Fibroblast of skin of left quadriceps (primary cell): ENCODE measurements around the gene ZNF213.

Experiments used
- DNase-seq, 2 experiments: peaks; one replicate each; pipeline ENCODE4 v3.0.0-alpha.2; 2013; ENCODE audit warnings: low read depth in 2 of 2

The ZNF213 gene

DNA sequence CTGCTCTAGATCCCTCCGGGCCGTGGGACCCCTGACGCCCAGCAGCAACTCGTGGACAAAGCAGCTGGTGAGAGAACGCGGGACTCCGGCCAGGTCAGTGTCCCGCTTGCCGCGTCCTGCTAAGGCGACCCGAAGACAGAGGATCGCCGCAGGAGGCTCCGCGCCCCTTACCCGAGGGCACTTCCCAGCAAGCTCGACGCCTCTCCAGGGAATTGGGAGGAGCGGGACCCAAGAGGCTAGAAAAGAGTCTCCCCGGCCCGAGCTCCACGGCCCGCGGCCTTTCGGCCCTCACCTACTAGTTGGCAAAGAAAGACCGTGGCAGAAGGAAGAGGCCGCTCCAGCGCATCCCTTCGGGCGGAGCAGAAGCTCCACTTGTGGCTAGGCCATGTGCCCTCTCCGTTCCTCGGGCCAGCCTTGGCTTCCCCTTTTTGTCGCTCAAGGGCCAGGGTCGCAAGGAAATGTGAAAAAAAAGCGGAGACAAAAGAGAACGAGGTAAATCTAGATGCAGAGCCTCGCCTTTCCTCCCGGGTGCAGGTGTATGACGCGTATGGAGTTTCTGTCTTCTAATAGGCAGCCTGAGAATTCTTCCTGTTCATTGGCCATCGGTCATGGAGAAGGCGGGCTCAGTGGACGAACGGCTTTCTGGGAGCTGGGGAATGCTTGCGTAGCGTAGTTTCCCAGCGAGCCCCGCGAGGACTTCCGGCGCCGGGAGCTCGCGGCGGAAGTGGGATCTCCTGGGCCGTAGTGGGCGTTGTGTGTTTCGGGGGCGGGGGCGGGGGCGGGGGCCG lies at the start of gene ZNF213:
TSS of gene ZNF213 (plus strand) at position 692 of the 788 bp plus-strand sequence. CDS start 2,252 bp downstream, outside the sequence.
- peak; percentile 94 to 95 for DNase-seq

GRCh38 chr16:3085868-3086595 lies 48.8 kb upstream of the ZNF213 start:
- no peak for DNase-seq

GRCh38 chr16:3086596-3087242 lies 48.1 kb upstream of the ZNF213 start:
- no peak for DNase-seq

GRCh38 chr16:3087243-3088235 lies 47.3 kb upstream of the ZNF213 start:
- DNase-seq, result no peak

DNA sequence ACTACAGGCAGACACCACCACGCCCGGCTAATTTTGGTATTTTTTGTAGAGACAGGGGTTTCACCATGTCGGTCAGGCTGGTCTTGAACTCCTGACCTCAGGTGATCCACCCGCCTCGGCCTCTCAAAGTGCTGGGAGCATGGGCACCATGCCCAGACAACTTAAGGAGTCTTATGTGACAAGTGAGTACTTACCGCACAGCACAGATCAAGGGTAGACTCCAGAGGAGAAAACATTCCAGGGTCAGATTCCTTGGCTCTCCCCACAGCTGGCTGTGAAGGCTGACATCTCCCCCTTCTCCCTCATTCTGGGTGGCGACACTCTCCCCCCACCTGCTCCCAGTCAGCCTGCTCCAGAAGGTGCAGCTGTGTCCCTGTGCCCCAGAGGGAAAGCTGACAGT lies 46.4 kb upstream of the ZNF213 start:
- no peak for DNase-seq

GRCh38 chr16:3088925-3089716 lies 45.7 kb upstream of the ZNF213 start:
- no peak for DNase-seq

DNA sequence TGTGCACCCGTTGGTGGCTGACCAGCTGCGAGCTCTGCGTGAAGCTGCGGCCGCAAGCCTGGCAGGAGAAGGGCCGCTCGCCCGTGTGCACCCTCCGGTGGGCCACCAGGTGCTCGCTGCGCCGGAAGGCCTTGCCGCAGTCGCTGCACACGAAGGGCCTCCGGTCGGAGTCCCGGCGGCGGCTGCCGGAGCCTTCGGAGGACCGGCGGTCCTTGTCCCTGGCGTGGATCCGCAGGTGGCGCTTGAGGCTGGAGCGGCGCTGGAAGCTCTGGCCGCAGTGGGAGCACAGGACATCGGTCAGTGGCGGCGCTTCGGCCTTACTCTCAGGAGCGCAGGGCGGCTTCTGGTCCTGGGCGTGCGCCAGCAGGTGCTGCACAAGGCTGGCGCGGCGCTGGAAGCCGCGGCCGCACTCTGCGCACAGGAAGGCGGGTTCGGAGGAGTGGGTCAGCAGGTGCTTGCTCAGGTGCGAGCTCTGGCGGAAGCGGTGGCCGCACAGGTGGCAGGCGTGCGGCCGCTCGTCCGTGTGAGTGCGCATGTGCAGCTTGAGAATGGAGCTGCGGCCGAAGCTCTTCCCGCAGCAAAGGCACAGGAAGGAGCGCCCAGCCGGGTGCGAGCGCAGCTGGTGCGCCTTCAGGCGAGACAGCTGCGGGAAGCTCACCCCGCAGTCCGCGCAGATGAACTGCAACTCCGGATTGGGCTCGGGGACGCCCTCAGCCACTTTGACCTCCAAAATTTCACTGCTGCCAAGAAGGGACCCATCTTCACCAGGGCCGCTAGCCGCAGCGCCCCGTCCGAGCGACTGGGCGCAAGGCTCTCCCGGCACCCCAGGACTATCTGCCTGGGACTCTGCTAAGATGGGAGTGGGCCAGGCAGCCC lies 44.9 kb upstream of the ZNF213 start:
- DNase-seq, result no peak

DNA sequence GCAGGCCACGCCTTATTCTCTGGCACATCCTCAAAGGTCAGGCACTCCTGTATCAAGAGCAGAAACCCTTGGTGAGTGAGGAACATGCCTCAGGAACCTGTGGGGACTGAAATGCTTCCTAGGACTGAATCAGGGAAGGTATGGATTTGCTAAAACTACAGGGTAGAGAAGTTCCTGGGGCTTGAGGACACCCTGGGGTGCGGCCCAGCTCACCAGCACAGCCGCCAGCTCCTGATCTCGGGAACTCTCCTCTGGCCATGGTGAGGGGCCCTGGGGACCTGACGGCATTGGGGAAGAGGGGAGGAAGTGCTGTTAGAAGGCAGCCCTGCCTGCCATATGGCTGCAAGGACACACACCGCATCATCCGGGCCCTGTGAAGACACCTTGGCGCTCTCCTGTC lies 43.3 kb upstream of the ZNF213 start:
- no peak for DNase-seq

GRCh38 chr16:3092501-3092941 lies 42.3 kb upstream of the ZNF213 start:
- no peak for DNase-seq

GRCh38 chr16:3094289-3095027 lies 40.4 kb upstream of the ZNF213 start:
- no peak for DNase-seq

DNA sequence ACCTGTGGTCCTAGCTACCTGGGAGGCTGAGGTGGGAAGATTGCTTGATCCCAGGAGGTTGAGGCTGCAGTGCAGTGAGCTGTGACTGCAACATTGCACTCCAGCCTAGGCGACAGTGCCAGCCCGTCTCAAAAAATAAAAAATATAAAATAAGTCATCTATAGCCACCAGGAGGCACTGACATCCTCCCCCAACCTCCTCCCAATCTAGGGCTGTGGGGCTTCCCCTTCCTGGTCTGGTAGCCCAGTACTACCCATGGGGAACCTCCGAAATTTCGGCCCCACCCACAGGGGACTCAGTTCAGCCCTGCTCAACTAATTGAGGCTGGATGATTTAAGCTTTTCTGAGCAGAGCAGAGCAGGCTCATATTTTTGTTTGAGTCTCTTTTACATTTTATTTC lies 39.0 kb upstream of the ZNF213 start:
- DNase-seq, result no peak

GRCh38 chr16:3096362-3096761 lies 38.5 kb upstream of the ZNF213 start:
- no peak for DNase-seq

DNA sequence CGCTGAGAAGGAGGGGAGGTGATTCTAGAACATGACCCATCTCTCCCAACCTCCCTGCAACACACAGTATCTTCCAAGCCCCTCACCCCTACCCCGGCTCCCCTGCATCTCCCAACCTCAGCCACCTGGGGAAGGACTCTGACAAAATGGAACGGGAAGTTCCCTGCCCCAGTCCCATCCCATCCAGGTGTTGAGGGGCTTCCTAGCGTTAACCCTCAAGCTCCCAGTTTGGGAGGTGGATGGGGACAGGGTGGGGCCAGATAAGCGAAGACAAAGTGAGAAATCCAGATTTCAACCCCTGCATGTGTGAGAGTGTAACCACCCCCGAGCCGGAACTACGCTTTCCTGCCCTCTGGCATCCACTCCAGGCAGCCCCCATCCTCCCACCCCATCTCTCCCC lies 37.6 kb upstream of the ZNF213 start:
- DNase-seq, result no peak

DNA sequence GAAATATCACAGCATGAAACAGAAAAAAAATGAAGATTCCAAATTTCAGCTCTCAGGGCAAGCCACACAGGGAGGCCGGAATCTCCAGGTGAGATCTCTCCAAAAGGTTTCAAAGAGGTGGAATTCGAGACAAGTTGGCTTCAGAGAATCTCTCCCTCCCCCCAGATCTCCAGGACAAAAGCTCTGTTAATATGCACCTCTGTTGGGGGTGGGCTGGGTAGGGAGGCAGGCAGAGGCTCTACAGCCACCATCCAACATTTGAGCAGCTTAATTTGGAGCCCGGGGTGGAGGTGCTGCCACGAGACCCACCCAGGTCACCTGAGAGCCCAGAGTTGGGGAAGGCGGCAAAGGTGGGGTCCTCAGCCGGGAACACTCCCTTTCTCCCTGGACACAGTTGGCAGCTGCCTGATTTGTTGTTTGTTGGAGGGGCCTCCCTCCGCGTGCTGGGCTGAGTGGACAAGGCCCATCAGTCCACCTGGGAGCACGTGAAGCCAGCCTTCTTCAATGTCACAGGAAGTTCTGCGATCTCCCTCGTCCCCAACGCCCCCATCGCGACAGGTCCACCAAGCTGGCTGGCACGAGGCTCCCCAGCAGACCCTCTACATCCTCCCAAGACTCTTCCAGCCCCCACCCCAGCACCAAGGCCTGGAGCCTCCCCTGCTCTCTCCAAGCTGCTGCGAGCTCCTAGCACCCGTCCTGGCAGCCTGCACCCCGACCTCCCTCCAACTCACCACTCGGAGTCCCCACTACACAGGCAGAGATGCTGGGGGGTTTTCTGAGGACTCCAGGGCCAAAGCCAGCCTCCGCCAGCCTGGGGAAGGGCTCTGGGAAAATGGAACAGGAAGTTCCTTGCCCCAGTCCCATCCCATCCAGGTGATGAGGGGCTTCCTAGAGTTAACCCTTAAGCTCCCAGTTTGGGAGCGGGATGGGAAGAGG lies 36.1 kb upstream of the ZNF213 start, which contains the start of gene ZSCAN10:
TSS of gene ZSCAN10 (minus strand) at position 836 of the 936 bp plus-strand sequence. CDS start 6,357 bp downstream, outside the sequence.
- DNase-seq, result no peak

- no peak for DNase-seq
Measured at GRCh38 chr16:3099395-3099731, 35.5 kb upstream of the ZNF213 start.

GRCh38 chr16:3099732-3100499 lies 34.9 kb upstream of the ZNF213 start:
- peak; percentile 72 to 73 for DNase-seq
